Ishikawa (cell line): ENCODE results near the gene CDC20.

Experiments used
- CEBPB ChIP-seq: IDR thresholded peaks from 2 replicates; pipeline ENCODE4 v1.6.1; 2012
- CREB1 ChIP-seq: IDR thresholded peaks from 2 replicates; pipeline ENCODE4 v1.6.1; 2012; ENCODE audit warnings: low read depth
- EGR1 ChIP-seq: IDR thresholded peaks from 2 replicates; pipeline ENCODE4 v1.6.1; 2012
- EP300 ChIP-seq: IDR thresholded peaks from 2 replicates; pipeline ENCODE4 v1.6.1; 2012; ENCODE audit warnings: borderline replicate concordance
- FOXM1 ChIP-seq: IDR thresholded peaks from 2 replicates; pipeline ENCODE4 v1.6.1; 2012; ENCODE audit warnings: low read depth, borderline replicate concordance
- NFIC ChIP-seq: IDR thresholded peaks from 2 replicates; pipeline ENCODE4 v1.6.1; 2012
- RAD21 ChIP-seq: IDR thresholded peaks from 2 replicates; pipeline ENCODE4 v1.6.1; 2012; ENCODE audit warnings: low read depth
- TAF1 ChIP-seq: IDR thresholded peaks from 2 replicates; pipeline ENCODE4 v1.6.1; 2012; ENCODE audit warnings: low read depth, mild to moderate bottlenecking
- TCF12 ChIP-seq: IDR thresholded peaks from 2 replicates; pipeline ENCODE4 v1.6.1; 2012; ENCODE audit warnings: low read depth
- TEAD4 ChIP-seq: IDR thresholded peaks from 2 replicates; pipeline ENCODE4 v1.6.1; 2012
- YY1 ChIP-seq: IDR thresholded peaks from 2 replicates; pipeline ENCODE4 v1.6.1; 2012; ENCODE audit warnings: low read depth
- ZBTB7A ChIP-seq: IDR thresholded peaks from 2 replicates; pipeline ENCODE4 v1.6.1; 2012; ENCODE audit warnings: low read depth
- TF ChIP-seq, protein P1 (sequence below): IDR thresholded peaks from 2 replicates; pipeline ENCODE4 v1.6.1; 2012; ENCODE audit warnings: low read depth, mild to moderate bottlenecking
- TF ChIP-seq, protein P2 (sequence below): IDR thresholded peaks from 2 replicates; pipeline ENCODE4 v1.6.1; 2012
- TF ChIP-seq, protein P3 (sequence below): IDR thresholded peaks from 2 replicates; pipeline ENCODE4 v1.6.1; 2012

The CDC20 gene

DNA sequence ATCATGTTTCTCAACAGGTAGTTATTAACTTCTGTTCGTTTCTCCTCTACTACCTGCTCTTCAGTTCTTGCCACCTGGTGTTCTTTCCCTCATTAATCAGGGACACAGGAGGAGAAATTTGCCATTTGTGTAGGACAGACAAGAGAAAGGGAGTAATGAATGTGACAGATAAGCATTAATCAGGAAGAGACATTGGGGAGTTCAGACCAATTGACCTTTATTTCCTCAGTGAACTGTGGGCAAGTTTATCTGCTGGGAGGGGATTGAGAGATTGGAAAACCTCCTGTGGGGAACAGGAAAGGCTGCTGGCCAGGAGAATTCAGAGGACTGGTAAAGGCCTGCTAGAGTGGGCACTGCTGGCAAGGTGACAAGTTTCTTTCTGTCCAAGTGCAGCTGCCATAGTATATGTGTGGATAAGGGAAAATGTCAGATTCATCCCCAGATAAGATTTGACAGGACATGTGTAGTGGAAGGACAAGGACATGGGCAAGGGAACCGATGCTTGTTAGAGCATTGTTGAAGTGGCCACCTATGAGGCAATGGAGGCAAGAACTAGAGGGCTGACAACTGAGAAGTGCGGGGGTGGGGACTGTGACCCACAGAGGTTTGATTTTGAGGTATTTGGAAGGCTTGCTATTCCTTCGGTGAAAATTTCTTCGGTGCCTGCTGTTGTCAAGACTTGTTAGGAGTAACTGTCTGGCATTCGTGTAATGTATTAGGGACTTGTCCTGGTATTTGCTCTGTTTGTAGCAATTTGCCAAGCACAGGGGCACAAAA, 43.5 kb downstream of the CDC20 start:
- TF ChIP-seq, protein P1, sequence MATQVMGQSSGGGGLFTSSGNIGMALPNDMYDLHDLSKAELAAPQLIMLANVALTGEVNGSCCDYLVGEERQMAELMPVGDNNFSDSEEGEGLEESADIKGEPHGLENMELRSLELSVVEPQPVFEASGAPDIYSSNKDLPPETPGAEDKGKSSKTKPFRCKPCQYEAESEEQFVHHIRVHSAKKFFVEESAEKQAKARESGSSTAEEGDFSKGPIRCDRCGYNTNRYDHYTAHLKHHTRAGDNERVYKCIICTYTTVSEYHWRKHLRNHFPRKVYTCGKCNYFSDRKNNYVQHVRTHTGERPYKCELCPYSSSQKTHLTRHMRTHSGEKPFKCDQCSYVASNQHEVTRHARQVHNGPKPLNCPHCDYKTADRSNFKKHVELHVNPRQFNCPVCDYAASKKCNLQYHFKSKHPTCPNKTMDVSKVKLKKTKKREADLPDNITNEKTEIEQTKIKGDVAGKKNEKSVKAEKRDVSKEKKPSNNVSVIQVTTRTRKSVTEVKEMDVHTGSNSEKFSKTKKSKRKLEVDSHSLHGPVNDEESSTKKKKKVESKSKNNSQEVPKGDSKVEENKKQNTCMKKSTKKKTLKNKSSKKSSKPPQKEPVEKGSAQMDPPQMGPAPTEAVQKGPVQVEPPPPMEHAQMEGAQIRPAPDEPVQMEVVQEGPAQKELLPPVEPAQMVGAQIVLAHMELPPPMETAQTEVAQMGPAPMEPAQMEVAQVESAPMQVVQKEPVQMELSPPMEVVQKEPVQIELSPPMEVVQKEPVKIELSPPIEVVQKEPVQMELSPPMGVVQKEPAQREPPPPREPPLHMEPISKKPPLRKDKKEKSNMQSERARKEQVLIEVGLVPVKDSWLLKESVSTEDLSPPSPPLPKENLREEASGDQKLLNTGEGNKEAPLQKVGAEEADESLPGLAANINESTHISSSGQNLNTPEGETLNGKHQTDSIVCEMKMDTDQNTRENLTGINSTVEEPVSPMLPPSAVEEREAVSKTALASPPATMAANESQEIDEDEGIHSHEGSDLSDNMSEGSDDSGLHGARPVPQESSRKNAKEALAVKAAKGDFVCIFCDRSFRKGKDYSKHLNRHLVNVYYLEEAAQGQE = no peak
- TF ChIP-seq CEBPB = no peak
- TF ChIP-seq NFIC = no peak
- TF ChIP-seq, protein P2, sequence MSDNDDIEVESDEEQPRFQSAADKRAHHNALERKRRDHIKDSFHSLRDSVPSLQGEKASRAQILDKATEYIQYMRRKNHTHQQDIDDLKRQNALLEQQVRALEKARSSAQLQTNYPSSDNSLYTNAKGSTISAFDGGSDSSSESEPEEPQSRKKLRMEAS = no peak
- no peak for TF ChIP-seq CREB1
- TF ChIP-seq EP300 = no peak
- no peak for TF ChIP-seq FOXM1
- TF ChIP-seq TEAD4 = no peak
- TF ChIP-seq YY1 = no peak
- TF ChIP-seq TCF12 = no peak
- TF ChIP-seq TAF1 = no peak
- no peak for TF ChIP-seq EGR1
- no peak for TF ChIP-seq ZBTB7A
- no peak for TF ChIP-seq RAD21
- TF ChIP-seq, protein P3, sequence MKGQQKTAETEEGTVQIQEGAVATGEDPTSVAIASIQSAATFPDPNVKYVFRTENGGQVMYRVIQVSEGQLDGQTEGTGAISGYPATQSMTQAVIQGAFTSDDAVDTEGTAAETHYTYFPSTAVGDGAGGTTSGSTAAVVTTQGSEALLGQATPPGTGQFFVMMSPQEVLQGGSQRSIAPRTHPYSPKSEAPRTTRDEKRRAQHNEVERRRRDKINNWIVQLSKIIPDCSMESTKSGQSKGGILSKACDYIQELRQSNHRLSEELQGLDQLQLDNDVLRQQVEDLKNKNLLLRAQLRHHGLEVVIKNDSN = no peak

DNA sequence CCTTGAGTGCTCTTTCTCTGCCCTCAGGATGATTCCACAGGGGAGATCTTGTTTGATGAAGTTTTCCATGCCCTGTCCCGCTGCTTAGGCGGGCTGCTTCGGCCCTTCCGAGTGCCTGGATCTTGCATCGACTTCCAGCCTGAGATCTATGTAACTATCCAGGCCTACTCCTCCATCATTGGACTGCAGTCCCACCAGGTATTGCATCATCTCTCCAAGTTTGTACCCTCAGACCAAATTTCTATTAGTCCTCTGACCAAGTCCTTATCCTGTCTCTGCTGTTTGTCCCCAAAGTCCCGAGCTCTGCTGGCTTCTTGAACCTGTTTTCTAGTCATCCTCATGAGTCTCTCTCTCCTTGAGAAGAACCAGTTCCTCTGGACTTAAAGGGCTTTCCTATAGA, 45.6 kb downstream of the CDC20 start:
- TF ChIP-seq, protein P2 = no peak
- TF ChIP-seq EGR1 = no peak
- no peak for TF ChIP-seq TAF1

DNA sequence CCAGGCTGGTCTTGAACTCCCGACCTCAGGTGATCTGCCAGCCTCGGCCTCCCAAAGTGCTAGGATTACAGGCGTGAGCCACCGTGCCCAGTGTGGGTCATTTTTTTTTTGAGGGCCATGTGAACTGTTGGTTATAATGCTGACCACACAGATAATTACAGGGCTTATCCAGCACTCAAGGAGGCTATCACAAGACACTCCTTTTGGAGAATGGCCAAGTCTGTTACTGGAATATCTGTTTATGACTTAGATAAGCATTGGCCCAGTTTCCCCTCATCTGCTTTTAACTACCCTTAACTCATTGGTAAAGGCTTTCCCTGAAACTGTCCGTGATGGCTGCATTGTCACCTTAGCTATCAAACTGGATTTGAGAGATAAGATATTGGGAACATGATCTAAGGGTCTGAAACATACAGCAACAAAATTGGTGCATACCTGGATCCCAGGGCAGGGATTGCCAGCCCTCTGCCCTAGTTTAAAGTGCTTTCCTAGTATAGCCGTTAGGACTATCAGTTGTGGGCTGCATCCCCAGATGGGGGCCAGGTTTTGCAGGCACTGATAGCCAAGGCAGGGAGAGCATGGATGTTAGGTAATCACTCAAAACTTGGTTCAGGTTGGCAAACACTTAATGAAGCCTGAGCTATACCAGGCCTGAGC, 46.6 kb downstream of the CDC20 start:
- no peak for TF ChIP-seq RAD21
- TF ChIP-seq, protein P3 = no peak

DNA sequence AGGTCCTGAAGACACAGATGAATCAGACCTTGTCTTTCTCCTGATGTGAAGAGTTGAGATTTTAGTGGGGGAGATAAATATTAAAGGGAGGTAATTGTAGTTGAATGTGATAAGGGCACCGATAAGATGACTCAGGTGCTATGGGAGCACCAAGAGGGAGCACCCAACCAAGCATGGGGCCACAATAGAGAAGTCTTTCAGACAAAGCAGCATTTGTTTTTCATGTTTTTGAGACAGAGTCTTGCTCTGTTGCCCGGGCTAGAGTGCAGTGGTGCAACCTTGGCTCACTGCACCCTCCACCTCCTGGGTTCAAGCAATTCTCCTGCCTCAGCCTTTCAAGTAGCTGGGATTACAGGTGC, 47.1 kb downstream of the CDC20 start:
- TF ChIP-seq, protein P3 = no peak
- TF ChIP-seq NFIC = no peak
- TF ChIP-seq TEAD4 = no peak
- TF ChIP-seq YY1 = no peak
- no peak for TF ChIP-seq FOXM1
- no peak for TF ChIP-seq EP300
- TF ChIP-seq, protein P2 = no peak
- no peak for TF ChIP-seq CREB1
- no peak for TF ChIP-seq TAF1
- no peak for TF ChIP-seq EGR1
- TF ChIP-seq, protein P1 = no peak
- no peak for TF ChIP-seq CEBPB
- TF ChIP-seq RAD21 = no peak
- TF ChIP-seq ZBTB7A = no peak

DNA sequence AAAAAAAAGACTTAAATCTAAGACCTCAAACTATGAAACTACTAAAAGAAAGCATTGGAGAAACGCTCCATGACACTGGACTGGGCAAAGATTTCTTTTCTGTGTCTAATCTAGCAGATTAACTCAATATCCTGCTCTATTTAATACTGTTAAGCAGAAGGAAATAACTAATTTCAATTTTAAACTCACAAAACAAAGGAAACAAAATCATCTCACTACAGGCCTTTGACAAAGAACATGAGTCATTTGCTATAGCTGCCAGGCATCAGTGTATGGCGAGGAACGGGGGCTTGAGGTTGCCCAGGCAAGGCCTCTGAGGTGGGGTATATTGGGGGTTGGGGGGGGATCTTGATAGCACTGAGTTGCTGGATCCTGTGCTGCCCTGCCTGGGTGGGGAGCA, 51.8 kb downstream of the CDC20 start:
- no peak for TF ChIP-seq FOXM1
- no peak for TF ChIP-seq YY1
- TF ChIP-seq EGR1 = no peak
- TF ChIP-seq RAD21 = no peak
- TF ChIP-seq ZBTB7A = no peak
- TF ChIP-seq, protein P1 = no peak
- no peak for TF ChIP-seq EP300
- TF ChIP-seq NFIC = no peak
- no peak for TF ChIP-seq TAF1
- no peak for TF ChIP-seq CEBPB
- no peak for TF ChIP-seq TCF12
- TF ChIP-seq, protein P2 = no peak
- no peak for TF ChIP-seq TEAD4
- TF ChIP-seq, protein P3 = no peak
- no peak for TF ChIP-seq CREB1
